WTC11 (cell line): ENCODE results near the gene STXBP5.

Source experiments
- MYBL2 ChIP-seq: sonication (generic); formaldehyde crosslinking; IDR thresholded peaks from 2 replicates; pipeline ENCODE4 v1.8.1; 2023; ENCODE audit warnings: mild to moderate bottlenecking, moderate library complexity, missing genetic modification reagents
- TEAD1 ChIP-seq: sonication (generic); formaldehyde crosslinking; IDR thresholded peaks from 2 replicates; pipeline ENCODE4 v1.8.0; 2022; ENCODE audit warnings: mild to moderate bottlenecking, missing genetic modification reagents
- ZNF121 ChIP-seq: sonication (generic); formaldehyde crosslinking; IDR thresholded peaks from 2 replicates; pipeline ENCODE4 v1.8.0; 2023; ENCODE audit warnings: missing genetic modification reagents
- TF ChIP-seq, protein P1 (sequence below): sonication (generic); formaldehyde crosslinking; IDR thresholded peaks from 2 replicates; pipeline ENCODE4 v1.8.0; 2022; ENCODE audit warnings: mild to moderate bottlenecking, missing genetic modification reagents
- TF ChIP-seq, protein P2 (sequence below): fragments of 200-600 bp; IDR thresholded peaks from 2 replicates; pipeline ENCODE4 v1.8.0; 2022; ENCODE audit warnings: antibody characterized with exemption

DNA sequence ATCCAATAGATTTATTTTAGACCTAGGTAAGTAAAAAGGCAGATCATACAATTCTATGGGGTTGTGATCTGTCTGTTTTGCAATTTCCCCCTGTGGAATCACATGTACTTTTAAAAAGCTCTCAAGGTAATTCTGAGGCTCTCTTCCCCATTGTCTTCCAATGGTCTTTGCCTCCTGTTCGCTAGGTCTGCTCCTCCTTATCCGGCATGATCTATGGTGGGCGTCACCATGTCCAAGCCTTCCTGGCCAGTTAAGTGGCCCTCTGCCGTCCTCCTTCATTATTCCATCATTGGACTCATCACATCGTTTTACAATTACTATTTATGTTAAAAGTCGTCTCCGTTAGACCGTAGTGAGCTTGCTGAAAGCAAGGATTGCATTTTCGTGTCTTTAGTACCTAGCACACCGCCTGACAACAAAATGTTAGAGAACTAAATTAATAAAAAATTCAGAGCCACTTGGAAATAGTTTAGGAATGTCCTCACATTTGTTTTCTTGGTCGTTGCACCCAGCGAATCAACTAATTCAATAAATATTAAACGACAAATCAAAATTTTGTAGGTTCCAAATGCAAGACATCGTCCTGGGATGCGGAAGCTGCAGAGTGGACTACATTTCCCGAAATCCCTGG is 2.2 kb upstream of the STXBP5 start:
- TF ChIP-seq, protein P1, sequence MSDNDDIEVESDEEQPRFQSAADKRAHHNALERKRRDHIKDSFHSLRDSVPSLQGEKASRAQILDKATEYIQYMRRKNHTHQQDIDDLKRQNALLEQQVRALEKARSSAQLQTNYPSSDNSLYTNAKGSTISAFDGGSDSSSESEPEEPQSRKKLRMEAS (CRISPR knock-in tag): no peak
- TF ChIP-seq TEAD1 (CRISPR knock-in tag) (no peak), ZNF121 (CRISPR knock-in tag) (no peak), MYBL2 (CRISPR knock-in tag) (no peak)
- TF ChIP-seq, protein P2, sequence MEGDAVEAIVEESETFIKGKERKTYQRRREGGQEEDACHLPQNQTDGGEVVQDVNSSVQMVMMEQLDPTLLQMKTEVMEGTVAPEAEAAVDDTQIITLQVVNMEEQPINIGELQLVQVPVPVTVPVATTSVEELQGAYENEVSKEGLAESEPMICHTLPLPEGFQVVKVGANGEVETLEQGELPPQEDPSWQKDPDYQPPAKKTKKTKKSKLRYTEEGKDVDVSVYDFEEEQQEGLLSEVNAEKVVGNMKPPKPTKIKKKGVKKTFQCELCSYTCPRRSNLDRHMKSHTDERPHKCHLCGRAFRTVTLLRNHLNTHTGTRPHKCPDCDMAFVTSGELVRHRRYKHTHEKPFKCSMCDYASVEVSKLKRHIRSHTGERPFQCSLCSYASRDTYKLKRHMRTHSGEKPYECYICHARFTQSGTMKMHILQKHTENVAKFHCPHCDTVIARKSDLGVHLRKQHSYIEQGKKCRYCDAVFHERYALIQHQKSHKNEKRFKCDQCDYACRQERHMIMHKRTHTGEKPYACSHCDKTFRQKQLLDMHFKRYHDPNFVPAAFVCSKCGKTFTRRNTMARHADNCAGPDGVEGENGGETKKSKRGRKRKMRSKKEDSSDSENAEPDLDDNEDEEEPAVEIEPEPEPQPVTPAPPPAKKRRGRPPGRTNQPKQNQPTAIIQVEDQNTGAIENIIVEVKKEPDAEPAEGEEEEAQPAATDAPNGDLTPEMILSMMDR: no peak
